ENCODE results near the gene PTGES2. TPM values are rescaled to one million over a fixed set of nuclear protein-coding genes. Genes with fewer than 3 reads are reported as not detected.

PTGES2 gene
- total and polyA plus RNA-seq, 9 of the 15 experiments (the other 6 are each of a cell fraction or from before 2014, with no cell fraction given): 2.4 to 196 (median 90.1) TPM

- TF ChIP-seq YY1 (IDR thresholded peaks at IDR 0.05; ENCODE audit: borderline replicate concordance in 1 of 3, control insufficient read depth in 1 of 3, extremely low read depth in 1 of 3, insufficient read depth in 3 of 3, insufficient read length in 1 of 3, insufficient replicate concordance in 2 of 3, low read depth in 1 of 3, low read length in 2 of 3): peak in 2 of 3 experiments; percentile 54 to 62
- peak; percentile 33; the same call in 1 of the 2 replicates for TF ChIP-seq HNRNPL (IDR thresholded peaks at IDR 0.05; ENCODE audit: low read depth, low read length)
- TF ChIP-seq KHSRP (IDR thresholded peaks at IDR 0.05): no peak
- peak; percentile 98 for TF ChIP-seq ARID1B (IDR thresholded peaks at IDR 0.05)
- TF ChIP-seq ZBTB17 (CRISPR knock-in tag; IDR thresholded peaks at IDR 0.05): 0 out of 2 replicates have a peak, but pooled peaks have one; percentile 15
- TF ChIP-seq, protein P1, sequence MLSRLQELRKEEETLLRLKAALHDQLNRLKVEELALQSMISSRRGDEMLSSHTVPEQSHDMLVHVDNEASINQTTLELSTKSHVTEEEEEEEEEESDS (CRISPR knock-in tag; IDR thresholded peaks at IDR 0.05): no peak
- TF ChIP-seq ZNF197 (CRISPR knock-in tag; IDR thresholded peaks at IDR 0.05; ENCODE audit: low read depth): peak; percentile 30; the same call in 1 of the 2 replicates
- TF ChIP-seq, protein P2, sequence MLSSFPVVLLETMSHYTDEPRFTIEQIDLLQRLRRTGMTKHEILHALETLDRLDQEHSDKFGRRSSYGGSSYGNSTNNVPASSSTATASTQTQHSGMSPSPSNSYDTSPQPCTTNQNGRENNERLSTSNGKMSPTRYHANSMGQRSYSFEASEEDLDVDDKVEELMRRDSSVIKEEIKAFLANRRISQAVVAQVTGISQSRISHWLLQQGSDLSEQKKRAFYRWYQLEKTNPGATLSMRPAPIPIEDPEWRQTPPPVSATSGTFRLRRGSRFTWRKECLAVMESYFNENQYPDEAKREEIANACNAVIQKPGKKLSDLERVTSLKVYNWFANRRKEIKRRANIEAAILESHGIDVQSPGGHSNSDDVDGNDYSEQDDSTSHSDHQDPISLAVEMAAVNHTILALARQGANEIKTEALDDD (IDR thresholded peaks at IDR 0.05): peak; percentile 62; the same call in 1 of the 2 replicates
Measured at GRCh38 chr9:128115187-128116103, 12.1 kb downstream of the PTGES2 start (continued).
